ENCODE data around the gene CP.

Gene CP

DNA sequence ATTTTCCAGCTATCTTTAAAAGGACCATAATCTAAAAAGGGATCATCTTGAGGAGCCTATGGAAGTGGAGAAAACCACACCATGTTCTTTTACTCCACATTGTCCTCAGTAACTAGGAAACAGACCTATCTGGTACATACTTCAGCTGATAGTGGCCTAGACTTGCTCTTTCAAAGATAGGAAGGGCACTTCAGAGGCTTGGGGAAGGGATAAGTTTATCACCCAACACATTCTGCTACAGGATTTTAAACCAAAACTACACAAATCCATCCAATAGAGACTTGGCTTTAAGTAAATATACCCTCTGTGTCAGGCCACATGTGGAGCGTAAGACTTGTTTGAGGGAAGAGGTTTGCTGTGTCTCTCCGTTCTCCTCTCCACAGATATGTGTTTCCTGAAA is 35.4 kb downstream of the CP start:
- DNase-seq (ENCODE audit: low read depth) = no peak

- no peak for DNase-seq (ENCODE audit: low read depth)
Observed at GRCh38 chr3:149181182-149181581, 40.4 kb downstream of the CP start.

DNA sequence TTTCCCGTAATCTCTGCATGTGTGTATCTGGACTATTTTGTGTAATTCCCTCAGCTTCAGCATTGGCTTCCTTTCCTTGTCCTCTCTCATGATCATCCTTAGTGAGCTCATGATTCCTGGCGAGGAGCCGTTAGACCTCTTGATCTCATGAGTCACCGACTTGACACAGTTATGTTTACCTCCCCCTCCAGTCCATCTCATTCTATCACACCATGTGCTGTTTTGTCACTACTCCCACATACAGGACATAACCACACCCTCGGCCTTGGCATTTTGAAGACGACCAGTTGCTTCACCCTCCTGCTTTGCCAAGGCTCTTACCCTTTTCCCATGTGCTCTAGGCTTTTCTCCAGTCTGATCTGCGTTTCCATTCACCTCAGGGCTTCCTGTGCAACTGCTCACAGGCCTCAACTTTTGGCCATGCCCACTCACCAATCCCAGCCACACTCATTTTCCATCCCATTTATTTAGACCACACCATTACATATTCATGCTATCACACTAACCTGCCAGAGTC is 41.5 kb downstream of the CP start:
- DNase-seq (ENCODE audit: low read depth) = no peak

DNA sequence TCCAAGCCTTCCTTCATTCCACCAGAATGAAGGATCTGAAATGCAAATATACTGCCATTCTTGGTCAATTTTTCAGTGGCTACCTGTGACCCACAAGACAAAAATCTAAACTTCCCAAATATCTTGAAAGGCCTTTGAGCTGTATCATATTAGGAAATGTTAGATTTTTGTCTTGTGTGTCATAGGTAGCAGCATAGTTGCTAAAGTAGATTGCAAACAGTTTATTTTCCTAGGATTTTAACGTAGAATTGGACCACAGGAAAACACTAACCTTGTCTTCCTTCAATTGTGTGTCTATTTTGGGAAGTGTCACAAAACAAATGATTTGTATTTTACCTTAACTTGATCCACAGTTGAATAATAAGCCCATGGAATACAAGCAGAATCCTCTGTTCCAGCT is 42.4 kb downstream of the CP start:
- no peak for DNase-seq (ENCODE audit: low read depth)

DNA sequence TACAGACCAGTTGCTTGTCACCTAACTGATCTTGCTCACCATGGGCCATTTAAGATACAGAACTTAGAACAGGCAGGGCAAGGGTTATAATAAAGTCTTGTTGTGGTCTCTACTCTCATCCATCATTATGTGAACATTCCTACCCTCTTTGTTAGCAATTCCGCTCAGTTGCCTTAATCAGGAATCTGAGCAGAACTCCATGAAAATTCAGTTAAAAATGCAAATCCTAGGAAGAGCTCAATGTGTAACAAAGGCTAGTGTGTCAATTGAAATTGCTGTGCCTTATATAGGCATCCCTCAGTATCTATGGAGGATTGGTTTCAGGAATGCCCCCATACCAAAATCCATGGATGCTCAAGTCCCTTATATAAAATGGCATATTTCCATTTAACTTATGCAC is 44.5 kb downstream of the CP start:
- no peak for DNase-seq (ENCODE audit: low read depth)

DNA sequence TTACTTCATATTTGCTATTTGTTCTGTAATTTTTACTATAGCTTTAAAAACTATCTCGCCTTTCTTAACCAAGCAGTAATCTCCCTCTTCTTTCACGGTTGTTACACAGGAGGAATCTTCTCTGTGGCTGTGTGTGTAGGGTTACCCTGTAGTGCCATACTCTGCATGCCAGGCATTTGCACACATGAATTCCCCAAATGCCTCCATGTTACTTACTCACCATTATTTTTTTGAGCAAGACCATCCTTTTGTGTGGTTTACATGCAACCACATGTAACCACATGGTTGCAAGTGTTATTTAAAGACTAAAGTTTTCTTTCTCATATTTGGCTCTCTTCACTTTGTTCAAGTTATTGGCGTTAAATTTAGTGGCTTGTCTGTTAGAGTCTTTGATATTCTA is 46.7 kb downstream of the CP start:
- no peak for DNase-seq (ENCODE audit: low read depth)

DNA sequence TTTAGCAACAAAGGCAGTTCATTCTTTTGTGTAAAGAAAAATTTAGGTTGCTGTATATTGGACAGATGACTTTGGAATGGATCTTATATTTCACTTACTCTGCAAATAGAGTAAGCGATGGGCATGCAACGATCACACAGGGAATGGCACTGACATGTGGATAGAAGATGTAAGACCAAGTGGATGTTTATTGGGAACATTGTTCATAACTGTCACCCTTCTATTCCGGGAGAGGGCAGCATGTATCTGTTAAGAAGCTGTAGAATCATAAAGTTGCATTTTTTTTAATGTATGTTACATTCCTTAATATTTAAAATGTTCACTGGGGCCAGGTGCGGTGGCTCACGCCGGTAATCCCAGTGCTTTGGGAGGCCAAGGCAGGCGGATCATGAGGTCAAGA is 51.0 kb downstream of the CP start:
- no peak for DNase-seq (ENCODE audit: low read depth)

GRCh38 chr3:149167898-149168297 is 53.7 kb downstream of the CP start:
- no peak for DNase-seq (ENCODE audit: low read depth)

DNA sequence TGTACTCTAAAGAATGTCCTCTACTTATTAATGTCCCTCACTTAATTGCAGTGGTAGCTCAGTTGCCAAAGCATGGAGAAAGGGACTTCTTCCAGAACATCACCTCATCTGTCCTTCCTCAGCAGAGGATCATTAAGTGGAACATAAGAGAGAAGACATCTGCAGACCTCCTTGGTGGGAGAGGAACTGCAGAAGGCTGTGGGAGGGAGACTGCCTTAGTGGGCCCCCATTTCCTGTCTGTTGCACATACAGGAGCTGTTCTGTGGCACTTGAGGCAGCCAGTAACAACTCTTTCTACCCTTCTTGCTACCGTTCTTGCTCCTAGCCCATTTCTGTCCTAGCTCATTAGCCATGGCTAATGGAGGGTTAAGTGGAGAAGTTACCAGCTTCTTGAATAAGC is 58.6 kb downstream of the CP start:
- no peak for DNase-seq (ENCODE audit: low read depth)

DNA sequence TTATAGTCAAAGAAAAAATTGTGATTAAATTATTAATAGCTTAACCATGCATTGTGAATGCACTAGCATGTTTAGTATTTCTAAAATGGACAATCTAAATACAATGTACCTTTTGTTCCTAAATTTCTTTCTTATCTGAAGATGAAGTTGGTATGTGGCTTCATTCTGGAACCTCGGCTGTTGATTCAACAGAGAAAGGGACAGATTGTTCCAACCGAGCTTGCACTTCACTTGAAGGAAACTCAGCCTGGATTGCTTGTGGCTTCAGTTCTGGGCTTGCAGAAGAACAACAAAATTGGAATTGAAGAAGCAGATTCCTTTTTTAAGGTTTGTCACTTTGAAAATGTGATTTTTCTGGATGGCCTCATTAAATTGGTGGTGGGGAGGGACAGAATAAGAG is 59.6 kb downstream of the CP start:
- DNase-seq (ENCODE audit: low read depth) = no peak

DNA sequence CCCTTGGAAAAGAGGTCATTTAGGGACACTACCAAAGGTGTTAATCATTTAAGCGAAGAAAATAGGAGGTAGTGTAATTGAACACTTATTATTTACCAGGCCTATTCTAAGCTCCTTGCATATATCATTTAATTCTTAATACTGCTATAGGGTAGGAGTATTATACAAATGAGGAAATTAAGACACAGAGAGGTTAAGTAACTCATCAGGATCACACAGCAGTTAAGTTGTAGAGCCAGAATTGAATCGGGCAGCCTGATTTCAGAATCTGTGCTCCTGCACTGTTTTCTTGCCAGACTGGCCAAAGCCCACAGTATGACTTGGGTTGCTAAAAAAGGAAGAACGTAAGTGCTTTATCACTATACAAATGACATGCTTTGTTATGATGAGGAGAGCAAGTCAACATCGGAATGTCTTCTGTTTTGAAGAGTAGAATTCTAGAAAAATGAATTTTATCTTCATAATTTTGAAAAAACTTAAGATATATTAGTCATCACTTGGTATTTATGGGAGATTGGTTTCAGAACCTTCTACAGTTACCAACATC is 60.8 kb downstream of the CP start:
- no peak for DNase-seq (ENCODE audit: low read depth)

- no peak for DNase-seq (ENCODE audit: low read depth)
Observed at GRCh38 chr3:149153402-149153801, 68.2 kb downstream of the CP start.

DNA sequence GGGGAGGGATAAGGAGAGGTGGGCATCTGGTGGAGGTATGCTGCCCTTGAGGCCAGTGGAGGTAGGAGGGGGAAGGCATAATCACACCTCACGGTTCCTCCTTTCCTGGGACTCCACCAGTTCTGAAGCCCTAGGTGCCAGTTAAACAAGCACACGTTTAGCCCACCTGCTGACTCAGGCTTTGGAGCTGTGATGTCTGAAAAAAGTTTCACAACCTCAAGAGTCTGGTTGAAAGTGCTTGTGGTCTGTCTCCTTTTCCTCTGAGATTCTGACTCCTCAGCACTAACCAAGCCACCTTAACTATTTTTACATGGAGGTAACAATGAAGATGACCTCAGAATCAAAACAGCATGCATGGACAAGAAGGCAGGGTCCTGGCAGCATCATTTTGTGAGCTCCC is 69.2 kb downstream of the CP start:
- DNase-seq (ENCODE audit: low read depth) = no peak

DNA sequence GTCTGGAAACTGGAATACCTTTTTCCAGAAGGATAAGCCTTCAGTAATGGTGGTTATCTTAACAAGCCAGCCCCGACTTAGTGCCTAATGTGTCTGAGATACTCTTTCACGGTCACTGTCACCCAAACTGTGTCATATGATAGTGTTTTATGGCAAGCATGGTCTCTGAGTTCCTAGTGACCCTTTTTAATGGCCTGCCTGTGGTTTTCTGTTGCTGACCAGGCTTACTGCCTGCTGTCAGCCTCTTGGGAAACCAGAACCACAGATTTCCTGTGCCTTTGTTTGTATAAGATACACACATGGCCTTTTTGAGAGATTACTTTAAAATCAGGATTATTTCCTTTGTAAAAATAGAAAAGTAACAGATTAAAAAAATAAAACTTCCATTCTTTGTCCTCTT is 69.8 kb downstream of the CP start:
- no peak for DNase-seq (ENCODE audit: low read depth)

GRCh38 chr3:149150436-149150835 is 71.2 kb downstream of the CP start:
- DNase-seq (ENCODE audit: low read depth) = no peak

DNA sequence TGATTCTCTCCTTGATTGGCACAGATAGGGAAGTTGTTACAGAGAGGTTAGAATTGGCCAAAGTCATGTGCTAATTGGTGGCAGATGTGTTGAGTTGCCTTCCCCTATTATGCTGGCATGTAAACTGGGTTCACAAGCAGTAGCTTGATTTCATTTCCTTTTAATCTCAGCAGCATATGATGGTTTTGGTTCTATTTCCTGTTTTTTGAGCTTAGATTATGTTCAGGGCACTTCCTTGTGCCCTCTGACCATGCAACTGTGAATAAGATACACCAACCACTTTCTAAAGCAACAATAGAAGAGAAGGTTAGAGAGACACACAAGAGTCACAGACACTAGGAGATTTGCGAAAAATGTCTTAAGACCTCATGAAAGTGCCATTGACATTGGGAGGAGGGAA is 75.7 kb downstream of the CP start:
- no peak for DNase-seq (ENCODE audit: low read depth)

DNA sequence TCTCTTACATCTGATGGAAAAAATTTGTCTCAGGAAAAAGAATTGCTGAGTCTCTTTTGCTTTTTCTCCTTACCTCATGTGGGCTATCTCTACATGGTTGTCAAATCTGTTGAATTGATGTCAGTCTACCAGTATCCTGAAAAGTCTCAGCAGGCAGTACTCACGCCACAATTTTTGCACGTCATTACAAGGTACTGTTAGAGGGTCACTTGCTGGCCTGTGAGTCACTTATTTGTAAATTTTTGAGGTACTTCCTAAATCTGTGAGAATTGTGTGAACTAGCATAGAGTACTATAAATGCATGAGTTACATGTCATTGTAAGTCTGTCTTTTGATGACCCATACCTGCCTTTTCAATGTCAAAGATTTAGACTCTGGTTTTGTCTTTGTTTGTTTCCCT is 76.3 kb downstream of the CP start:
- no peak for DNase-seq (ENCODE audit: low read depth)

GRCh38 chr3:149142682-149143081 is 78.9 kb downstream of the CP start:
- DNase-seq (ENCODE audit: low read depth) = no peak

GRCh38 chr3:149134575-149134974 is 87.1 kb downstream of the CP start:
- DNase-seq (ENCODE audit: low read depth) = no peak

GRCh38 chr3:149131589-149131988 is 90.0 kb downstream of the CP start:
- no peak for DNase-seq (ENCODE audit: low read depth)

DNA sequence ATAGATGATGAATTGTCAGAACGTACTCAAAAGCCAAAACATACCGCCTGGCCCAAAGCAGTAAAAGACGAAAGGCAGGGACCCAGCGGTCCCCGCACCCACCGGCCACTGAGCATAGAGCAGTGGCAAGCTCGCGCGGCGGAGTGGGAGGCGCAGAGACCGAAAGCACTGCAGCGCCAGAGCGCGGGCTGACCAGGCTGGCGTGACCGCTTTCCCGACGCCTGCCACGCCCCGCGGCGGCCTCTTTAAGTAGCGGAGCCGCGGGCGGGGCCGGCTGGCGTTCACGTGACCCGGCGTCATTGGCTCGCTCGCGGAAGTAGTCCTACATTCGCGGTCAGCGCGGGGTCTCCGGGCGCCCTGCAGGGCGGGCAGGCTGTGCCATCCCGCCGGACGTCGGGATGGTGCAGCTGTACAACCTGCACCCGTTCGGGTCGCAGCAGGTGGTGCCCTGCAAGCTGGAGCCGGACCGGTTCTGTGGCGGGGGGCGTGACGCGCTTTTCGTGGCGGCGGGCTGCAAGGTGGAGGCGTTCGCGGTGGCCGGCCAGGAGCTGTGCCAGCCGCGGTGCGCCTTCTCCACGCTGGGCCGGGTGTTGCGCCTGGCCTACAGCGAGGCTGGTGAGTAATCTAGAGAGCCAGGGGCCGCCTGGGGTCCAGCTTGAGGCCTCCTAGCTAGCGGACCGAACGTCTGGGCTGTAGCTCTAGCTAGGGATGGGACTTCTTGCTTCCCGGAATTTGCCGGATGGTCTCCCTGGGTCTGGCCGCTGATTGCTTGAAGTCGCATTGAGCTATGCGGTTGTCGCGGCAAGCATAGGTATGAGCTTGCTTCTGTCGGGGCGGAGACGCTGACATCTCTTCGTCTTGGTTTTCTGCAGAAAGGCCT is 92.1 kb downstream of the CP start, which contains the start of gene HPS3:
TSS of gene HPS3 (plus strand) at position 313 of the 880 bp plus-strand sequence. CDS start at position 399, 86 bp downstream.
- peak; percentile 68 for DNase-seq (ENCODE audit: low read depth)

- DNase-seq (ENCODE audit: low read depth) = no peak
Observed at GRCh38 chr3:149128821-149129220, 92.8 kb downstream of the CP start.

DNA sequence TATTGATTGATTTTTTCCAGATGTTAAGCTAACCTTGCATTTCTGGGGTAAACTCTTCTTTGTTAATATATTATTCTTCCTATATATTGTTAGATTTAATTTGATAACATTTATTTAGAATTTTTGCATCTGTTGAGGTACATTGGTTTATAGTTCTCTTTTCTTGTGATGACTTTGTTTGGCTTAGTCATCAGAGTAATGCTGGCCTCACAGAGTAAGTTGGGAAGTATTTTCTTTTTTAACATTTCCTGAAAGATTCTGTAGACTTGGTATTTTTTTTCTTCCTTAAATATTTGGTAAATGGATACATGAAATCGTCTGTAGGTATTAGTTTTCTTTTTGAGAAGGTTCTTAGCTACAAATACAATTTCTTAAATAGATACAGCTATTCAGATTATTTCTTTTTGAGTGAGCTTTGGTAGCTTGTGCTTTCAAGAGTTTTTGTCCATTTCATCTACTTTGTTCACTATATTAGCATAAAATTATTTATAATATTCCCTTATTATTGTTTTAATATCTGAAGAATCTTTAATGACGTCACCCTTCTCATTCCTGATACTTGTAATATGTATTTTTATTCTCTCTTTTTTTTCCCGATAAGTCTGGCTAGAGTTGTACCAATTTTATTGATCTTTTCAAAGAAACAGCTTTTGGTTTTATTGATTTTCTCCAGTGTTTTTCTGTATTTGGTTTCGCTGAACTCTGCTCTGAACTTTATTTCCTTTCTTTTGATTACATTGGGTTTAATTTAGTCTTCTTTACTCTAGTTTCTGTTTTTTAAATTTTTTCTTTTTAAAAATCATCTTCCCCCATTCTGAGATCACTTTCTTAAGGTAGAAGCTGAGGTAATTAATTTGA is 98.7 kb downstream of the CP start:
- DNase-seq (ENCODE audit: low read depth) = no peak

All from T follicular helper cell (primary cell).